DMS 273 (cell line): ENCODE measurements around the gene ZBTB16.

Experiments used
- DNase-seq: peaks from one replicate; lab custom pipeline; 2025; ENCODE audit not compliant: unreplicated experiment; lab: John Stamatoyannopoulos, UW

Gene ZBTB16

GRCh38 chr11:114273890-114274635 lies 214.6 kb downstream of the ZBTB16 start:
- DNase-seq: no peak

DNA sequence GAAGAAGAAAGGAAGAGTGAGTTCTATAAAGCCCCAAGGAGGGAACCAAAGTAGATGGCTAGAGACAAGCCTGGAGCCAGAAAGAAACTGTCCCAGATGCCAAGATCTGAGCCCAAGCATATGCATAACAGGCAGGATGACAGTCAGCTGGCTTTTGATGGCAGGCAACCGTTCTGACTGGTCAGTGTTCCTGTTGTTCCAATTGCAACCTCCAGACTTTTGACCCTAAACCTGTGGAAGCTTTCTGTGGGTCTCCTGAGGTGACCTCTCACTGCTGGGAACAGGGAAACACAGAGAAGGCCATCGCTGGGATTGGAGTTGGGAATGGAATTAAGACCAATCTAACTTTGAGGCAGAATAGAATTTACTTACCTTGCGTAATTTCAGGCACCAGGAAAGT lies 215.1 kb downstream of the ZBTB16 start:
- no peak for DNase-seq

GRCh38 chr11:114275280-114275679 lies 215.8 kb downstream of the ZBTB16 start:
- no peak for DNase-seq

DNA sequence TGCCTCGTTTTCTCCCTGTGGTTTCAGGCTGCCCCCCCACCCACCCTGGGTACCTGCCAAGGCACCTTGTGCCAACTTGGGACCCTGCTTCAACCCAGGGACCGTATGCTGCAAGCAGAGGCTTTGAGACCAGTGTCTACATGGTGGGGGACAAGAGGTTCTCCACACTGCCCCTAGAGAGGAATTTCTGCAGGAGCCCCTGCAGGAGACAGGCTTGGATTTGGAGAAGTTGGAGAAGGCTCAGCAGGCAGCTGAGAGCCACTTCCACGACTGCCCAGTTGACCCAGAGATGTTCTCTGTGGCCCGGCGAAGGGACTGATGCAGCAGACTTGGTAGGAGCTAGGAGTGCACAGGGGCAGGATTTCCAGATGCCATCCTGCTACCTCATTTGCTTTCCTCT lies 216.6 kb downstream of the ZBTB16 start:
- no peak for DNase-seq

DNA sequence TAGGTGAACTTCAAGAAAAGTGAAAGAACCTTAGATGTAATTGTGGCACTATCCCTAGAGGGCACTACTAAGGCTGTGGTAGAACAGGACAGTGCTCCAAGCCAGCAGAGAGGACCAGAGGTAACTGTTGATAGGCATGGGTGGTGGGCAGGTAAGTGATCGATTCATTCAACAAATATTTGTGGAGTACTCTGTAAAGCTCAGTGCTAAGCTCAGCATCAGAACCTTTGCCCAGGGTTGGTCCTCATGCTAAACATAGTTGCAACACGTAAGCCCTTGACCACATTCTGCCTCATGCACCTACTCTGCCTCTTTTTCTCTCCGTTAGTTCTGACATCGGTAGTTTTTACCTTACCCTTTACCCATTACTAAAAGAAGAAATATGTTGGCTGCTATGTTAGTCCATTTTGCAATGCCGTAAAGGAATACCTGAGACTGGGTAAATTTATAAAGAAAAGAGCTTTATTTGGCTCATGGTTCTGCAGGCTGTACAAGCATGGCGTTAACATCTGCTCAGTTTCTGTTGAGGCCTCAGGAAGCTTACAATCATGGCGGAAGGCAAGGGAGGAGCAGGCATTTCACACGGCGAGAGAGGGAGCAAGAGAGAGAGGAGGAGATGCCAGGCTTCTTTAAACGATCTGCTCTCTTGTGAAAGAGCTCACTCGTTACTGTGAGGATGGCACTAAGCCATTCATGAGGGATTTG lies 218.3 kb downstream of the ZBTB16 start:
- DNase-seq: no peak

DNA sequence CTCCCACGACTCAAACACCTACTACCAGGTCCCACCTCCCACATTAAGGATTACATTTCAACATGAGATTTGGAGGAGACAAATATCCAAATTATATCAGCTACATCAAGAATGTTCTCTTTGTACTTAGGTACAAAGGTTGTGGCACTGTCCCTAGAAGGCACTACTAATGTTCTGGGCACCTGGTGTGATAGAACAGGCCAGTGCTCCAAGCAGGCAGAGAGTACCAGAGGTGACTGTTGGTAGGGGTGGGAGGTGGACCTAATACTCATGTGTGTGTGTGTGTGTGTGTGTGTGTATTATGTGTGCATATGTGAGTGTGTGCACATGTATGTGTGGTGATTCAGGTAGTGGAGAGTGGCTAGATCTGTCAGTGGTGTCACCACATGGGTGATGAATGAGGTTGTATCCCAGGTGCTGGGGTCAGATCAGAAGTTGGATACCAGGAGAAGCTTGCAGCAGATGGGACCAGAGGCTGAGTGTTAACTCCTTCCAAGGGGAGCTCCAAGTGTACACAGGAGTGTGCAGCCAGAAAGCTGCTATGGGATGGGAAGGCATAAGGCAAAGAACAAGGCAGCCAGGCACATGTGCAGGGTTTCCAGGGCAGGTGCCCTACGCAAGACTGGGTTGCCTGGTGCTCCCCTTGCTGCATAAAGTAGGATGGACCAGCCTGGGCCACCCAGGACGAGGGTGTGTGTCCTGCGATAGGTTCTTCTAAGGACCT lies 219.0 kb downstream of the ZBTB16 start:
- DNase-seq: no peak

GRCh38 chr11:114279792-114280546 lies 220.5 kb downstream of the ZBTB16 start:
- DNase-seq: no peak

- peak; percentile 79 for DNase-seq
Observed at GRCh38 chr11:114280696-114281095, 221.2 kb downstream of the ZBTB16 start.

- DNase-seq: no peak
Observed at GRCh38 chr11:114281388-114281956, 222.0 kb downstream of the ZBTB16 start.

- no peak for DNase-seq
Observed at GRCh38 chr11:114282488-114282887, 223.0 kb downstream of the ZBTB16 start.

GRCh38 chr11:114283422-114283821 lies 223.9 kb downstream of the ZBTB16 start:
- no peak for DNase-seq

- peak; percentile 86 for DNase-seq
Observed at GRCh38 chr11:114284021-114284420, 224.5 kb downstream of the ZBTB16 start.

DNA sequence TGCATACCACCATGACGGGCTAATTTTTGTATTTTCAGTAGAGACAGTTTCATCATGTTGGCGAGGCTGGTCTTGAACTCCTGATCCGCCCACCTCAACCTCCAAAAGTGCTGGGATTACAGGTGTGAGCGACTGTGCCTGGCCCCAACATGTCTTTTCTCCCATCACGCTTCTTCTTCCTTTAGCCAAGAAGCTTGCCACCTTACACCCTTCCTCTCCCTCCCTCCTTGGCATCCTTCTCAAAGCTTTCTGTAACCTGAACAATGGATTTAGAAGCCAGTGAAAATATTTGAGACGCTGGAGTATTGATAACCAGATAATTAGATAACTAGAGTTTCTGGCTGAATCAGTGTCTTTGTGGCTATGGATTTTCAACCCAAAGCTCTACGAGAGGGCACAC lies 225.4 kb downstream of the ZBTB16 start:
- DNase-seq: no peak

DNA sequence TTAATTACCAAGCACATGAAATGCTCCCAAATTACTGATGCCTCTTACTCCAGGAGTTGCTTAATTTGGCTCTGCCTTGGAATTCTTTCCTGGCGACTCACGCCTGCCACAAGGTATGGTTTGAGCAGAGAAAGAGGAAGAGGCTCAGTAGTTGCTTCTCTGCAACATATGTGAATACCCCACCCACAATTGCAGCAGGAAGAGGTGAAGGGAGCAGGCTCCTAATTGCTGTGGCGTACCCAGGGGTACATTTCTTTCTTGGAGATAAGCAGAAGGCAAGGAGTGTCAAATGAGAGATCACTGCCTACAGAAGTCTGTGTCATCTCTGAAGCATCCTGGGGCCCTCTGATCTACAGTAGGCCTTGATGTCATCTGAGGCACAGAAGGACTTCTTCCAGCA lies 226.1 kb downstream of the ZBTB16 start:
- no peak for DNase-seq

GRCh38 chr11:114286229-114286628 lies 226.7 kb downstream of the ZBTB16 start:
- DNase-seq: no peak

DNA sequence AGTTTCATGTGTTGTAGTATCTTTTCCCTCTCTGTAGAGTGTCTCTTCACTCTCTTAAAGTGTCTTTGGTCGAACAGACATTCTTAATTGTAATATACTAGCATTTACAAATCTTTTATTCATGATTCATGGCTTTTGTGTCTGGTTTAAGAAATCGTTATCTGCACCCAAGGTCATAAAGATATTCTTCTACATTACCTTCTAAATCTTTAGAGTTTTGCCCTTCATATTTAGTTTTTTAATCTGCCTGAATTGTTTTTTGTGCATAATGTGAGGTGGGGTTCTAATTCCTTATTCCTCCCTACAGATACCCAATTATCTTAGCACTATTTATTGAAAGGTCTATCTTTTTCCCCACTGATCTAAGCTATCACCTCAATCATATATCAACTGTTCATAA lies 227.6 kb downstream of the ZBTB16 start:
- DNase-seq: no peak

DNA sequence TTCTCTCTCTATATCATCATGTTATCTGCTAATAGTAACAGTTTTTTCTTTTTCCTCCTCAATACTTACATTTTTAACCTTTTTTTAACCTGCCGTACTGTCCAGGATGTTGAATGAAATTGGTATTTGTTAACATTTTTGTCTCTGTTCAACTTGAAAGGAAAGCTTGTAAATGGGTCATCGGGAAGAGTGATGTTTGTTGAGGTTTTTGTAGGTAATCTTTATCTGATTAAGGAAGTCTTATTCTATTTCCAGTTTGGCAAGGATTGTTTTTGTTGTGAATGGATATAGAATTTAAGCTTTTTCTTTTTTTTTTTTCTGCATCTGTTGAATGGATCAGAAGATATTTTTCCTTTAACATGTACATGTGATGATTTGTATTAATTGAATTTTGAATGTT lies 228.6 kb downstream of the ZBTB16 start:
- no peak for DNase-seq

GRCh38 chr11:114289779-114290178 lies 230.3 kb downstream of the ZBTB16 start:
- DNase-seq: no peak

GRCh38 chr11:114290503-114291235 lies 231.2 kb downstream of the ZBTB16 start:
- no peak for DNase-seq

GRCh38 chr11:114291381-114291780 lies 231.9 kb downstream of the ZBTB16 start:
- no peak for DNase-seq
